Measurements from ENCODE around the gene SPTB. TPM values are rescaled to one million over a fixed set of nuclear protein-coding genes. Genes with fewer than 3 reads are reported as not detected.

SPTB gene
- total and polyA plus RNA-seq, 10 of the 15 experiments (the other 5 are each of a cell fraction or from before 2014, with no cell fraction given) = under 0.01 to 0.04 (median 0.02) TPM; not detected in 4

GRCh38 chr14:64889352-64889751 lies 9.6 kb upstream of the SPTB start:
- H3K9ac ChIP-seq (ENCODE audit: control insufficient read depth, insufficient read depth, low read length) = no peak overlapping the region
- ChIA-PET POLR2A (interaction anchor here (1.6 kb wide), 1 partner anchor 66 kb away, joined by 4 read pairs; no protein-coding TSS in a partner anchor), RAD21 (ENCODE audit: unreplicated experiment) (interaction anchor here (1.1 to 5.6 kb wide), 4 partner anchors 10 to 116 kb away, joined by 3 to 87 read pairs (median 10); no protein-coding TSS in a partner anchor), SMC1A (ENCODE audit: uncharacterized antibody, unreplicated experiment) (interaction anchor here (0.7 to 6.5 kb wide), 6 partner anchors 60 to 349 kb away, joined by 3 to 88 read pairs (median 11); partner anchors contain the start of genes FNTB and HSPA2), CTCF (interaction anchor here (0.6 to 5.8 kb wide), 8 partner anchors 9 to 253 kb away, joined by 3 to 111 read pairs (median 10); partner anchors contain the start of genes FNTB and SPTB)
- no peaks in the 10 kb centered on the region for H3K4me1 ChIP-seq (ENCODE audit: control insufficient read depth, insufficient read depth, low read length)
- H3K36me3 ChIP-seq (ENCODE audit: control insufficient read depth in 2 of 2, insufficient read depth in 2 of 2, low read length in 1 of 2) = no peaks in the 10 kb centered on the region
- H3K4me2 ChIP-seq (ENCODE audit: control insufficient read depth, insufficient read depth) = no peak overlapping the region
- H3K79me2 ChIP-seq (ENCODE audit: control insufficient read depth, insufficient read depth, low read length) = no peaks in the 10 kb centered on the region
- no peaks in the 10 kb centered on the region for H3K9me3 ChIP-seq (replicated peaks; ENCODE audit: control insufficient read depth, insufficient read depth, low read length)
- H2AFZ ChIP-seq (ENCODE audit: control insufficient read depth, low read depth, low read length) = no peak overlapping the region
- intact Hi-C loops (cut with micrococcal nuclease; ENCODE audit: unreplicated experiment) (no loop called here), in situ Hi-C loops (cut with MboI) (loop anchor here (5.0 to 25.0 kb wide), 2 partner anchors 67 to 527 kb away; no protein-coding TSS in a partner anchor)
- no peak for FAIRE-seq
- H3K4me3 ChIP-seq = no peak overlapping the region
- peaks cover 0 to 4% of the 10 kb centered on the region in 2 experiments; a peak in 1 of 4 replicates for H3K27me3 ChIP-seq (replicated peaks in 1 of 2; ENCODE audit: control insufficient read depth in 2 of 2, insufficient read depth in 2 of 2, low read length in 1 of 2)
- BruUV-seq (replicated peaks) = no TSS peak
- H4K20me1 ChIP-seq (ENCODE audit: control insufficient read depth, insufficient read depth) = no peaks in the 10 kb centered on the region
- no peak for ATAC-seq
- WGBS (ENCODE audit: insufficient coverage, insufficient replicate concordance, low lambda C conversion rate, missing lambda C conversion rate) = 49% methylated on average over 6 of the region's 6 CpGs
- H3K27ac ChIP-seq (ENCODE audit: control insufficient read depth, insufficient read depth) = no peak overlapping the region
- no peak for DNase-seq (ENCODE audit: low read depth, low spot score)
- no peak for TF ChIP-seq NR2F1 (conservative IDR thresholded peaks at IDR 0.05)
- no peak for TF ChIP-seq HDGF (IDR thresholded peaks at IDR 0.05)
- TF ChIP-seq EP300 (IDR thresholded peaks at IDR 0.05; ENCODE audit: borderline replicate concordance in 1 of 2, control insufficient read depth in 1 of 2, low read depth in 2 of 2, low read length in 2 of 2) = no peak
- TF ChIP-seq NFYA (IDR thresholded peaks at IDR 0.05; ENCODE audit: borderline replicate concordance, low read depth, low read length) = no peak
- no peak for TF ChIP-seq HDAC2 (IDR thresholded peaks at IDR 0.05)
- TF ChIP-seq SREBF2 (IDR thresholded peaks at IDR 0.05; ENCODE audit: low read length) = no peak
- TF ChIP-seq CEBPB (IDR thresholded peaks at IDR 0.05; ENCODE audit: borderline replicate concordance in 1 of 2, low read depth in 2 of 2, low read length in 2 of 2) = no peak
- no peak for TF ChIP-seq TBL1XR1 (IDR thresholded peaks at IDR 0.05; ENCODE audit: low read depth, low read length)
- TF ChIP-seq RFX5 (IDR thresholded peaks at IDR 0.05; ENCODE audit: low read depth, low read length) = no peak
- TF ChIP-seq CREB1 (IDR thresholded peaks at IDR 0.05; ENCODE audit: low read depth) = no peak
- TF ChIP-seq MYB (IDR thresholded peaks at IDR 0.05; ENCODE audit: borderline replicate concordance, low read depth, low read length) = no peak
- TF ChIP-seq POU2F2 (IDR thresholded peaks at IDR 0.05; ENCODE audit: borderline replicate concordance, low read depth, low read length) = no peak
- no peak for TF ChIP-seq PAX8 (IDR thresholded peaks at IDR 0.05)
- TF ChIP-seq ZNF592 (IDR thresholded peaks at IDR 0.05) = no peak
- no peak for TF ChIP-seq TARDBP (IDR thresholded peaks at IDR 0.05; ENCODE audit: borderline replicate concordance)
- TF ChIP-seq MTA2 (IDR thresholded peaks at IDR 0.05; ENCODE audit: low read depth) = no peak
- TF ChIP-seq IKZF1 (conservative IDR thresholded peaks at IDR 0.05) = no peak
- no peak for TF ChIP-seq TCF7 (IDR thresholded peaks at IDR 0.05; ENCODE audit: borderline replicate concordance)
- TF ChIP-seq SMAD5 (IDR thresholded peaks at IDR 0.05; ENCODE audit: low read depth) = no peak
